ENCODE data around the gene NUDT14.
A peak's percentile ranks its signal among the peaks of the same experiment; 100 is the strongest.

Gene NUDT14

GRCh38 chr14:105195051-105195450 lies 13.9 kb upstream of the NUDT14 start:
- no peak for TF ChIP-seq MYC (IDR thresholded peaks at IDR 0.05; ENCODE audit: low read depth, low read length)
- no peak for TF ChIP-seq POLR2A (IDR thresholded peaks at IDR 0.05; ENCODE audit: extremely low read depth, insufficient read length)
- no peak for TF ChIP-seq MAX (IDR thresholded peaks at IDR 0.05; ENCODE audit: low read depth, low read length)
- no peak for TF ChIP-seq CTCF (IDR thresholded peaks at IDR 0.05; ENCODE audit: low read depth, low read length)
- no peak for DNase-seq (ENCODE audit: low read depth)
- no peak overlapping the region for H3K4me3 ChIP-seq (ENCODE audit: low read depth, low read length)

- no peak overlapping the region for H3K4me3 ChIP-seq (ENCODE audit: low read depth, low read length)
- DNase-seq (ENCODE audit: low read depth), result peak; percentile 53
These were observed 13.0 kb upstream of the NUDT14 start for GRCh38 chr14:105193916-105194782.

GRCh38 chr14:105192866-105193731 lies 12.0 kb upstream of the NUDT14 start:
- TF ChIP-seq MAX (IDR thresholded peaks at IDR 0.05; ENCODE audit: low read depth, low read length), result no peak
- no peak for TF ChIP-seq CTCF (IDR thresholded peaks at IDR 0.05; ENCODE audit: low read depth, low read length)
- TF ChIP-seq MYC (IDR thresholded peaks at IDR 0.05; ENCODE audit: low read depth, low read length), result no peak
- no peak for TF ChIP-seq POLR2A (IDR thresholded peaks at IDR 0.05; ENCODE audit: extremely low read depth, insufficient read length)
- peak; percentile 55 for DNase-seq (ENCODE audit: low read depth)
- H3K4me3 ChIP-seq (ENCODE audit: low read depth, low read length), result no peak overlapping the region

More at GRCh38 chr14:105193916-105194782, 13.0 kb upstream of the NUDT14 start:
- TF ChIP-seq CTCF (IDR thresholded peaks at IDR 0.05; ENCODE audit: low read depth, low read length) (no peak), MYC (IDR thresholded peaks at IDR 0.05; ENCODE audit: low read depth, low read length) (no peak), POLR2A (IDR thresholded peaks at IDR 0.05; ENCODE audit: extremely low read depth, insufficient read length) (no peak), MAX (IDR thresholded peaks at IDR 0.05; ENCODE audit: low read depth, low read length) (no peak)

- H3K4me3 ChIP-seq (ENCODE audit: low read depth, low read length), result no peak overlapping the region
- peak; percentile 43 for DNase-seq (ENCODE audit: low read depth)
- no peak for TF ChIP-seq CTCF (IDR thresholded peaks at IDR 0.05; ENCODE audit: low read depth, low read length)
- no peak for TF ChIP-seq MAX (IDR thresholded peaks at IDR 0.05; ENCODE audit: low read depth, low read length)
- no peak for TF ChIP-seq MYC (IDR thresholded peaks at IDR 0.05; ENCODE audit: low read depth, low read length)
- no peak for TF ChIP-seq POLR2A (IDR thresholded peaks at IDR 0.05; ENCODE audit: extremely low read depth, insufficient read length)
These were observed 6.9 kb upstream of the NUDT14 start for GRCh38 chr14:105187935-105188524.

GRCh38 chr14:105187116-105187515 lies 6.0 kb upstream of the NUDT14 start:
- TF ChIP-seq CTCF (IDR thresholded peaks at IDR 0.05; ENCODE audit: low read depth, low read length) (no peak), MAX (IDR thresholded peaks at IDR 0.05; ENCODE audit: low read depth, low read length) (no peak), POLR2A (IDR thresholded peaks at IDR 0.05; ENCODE audit: extremely low read depth, insufficient read length) (no peak), MYC (IDR thresholded peaks at IDR 0.05; ENCODE audit: low read depth, low read length) (no peak)
- DNase-seq (ENCODE audit: low read depth), result no peak
- H3K4me3 ChIP-seq (ENCODE audit: low read depth, low read length), result no peak overlapping the region

Data from NB4 (cell line).